ENCODE data around the gene RHOBTB3.

RHOBTB3 gene

DNA sequence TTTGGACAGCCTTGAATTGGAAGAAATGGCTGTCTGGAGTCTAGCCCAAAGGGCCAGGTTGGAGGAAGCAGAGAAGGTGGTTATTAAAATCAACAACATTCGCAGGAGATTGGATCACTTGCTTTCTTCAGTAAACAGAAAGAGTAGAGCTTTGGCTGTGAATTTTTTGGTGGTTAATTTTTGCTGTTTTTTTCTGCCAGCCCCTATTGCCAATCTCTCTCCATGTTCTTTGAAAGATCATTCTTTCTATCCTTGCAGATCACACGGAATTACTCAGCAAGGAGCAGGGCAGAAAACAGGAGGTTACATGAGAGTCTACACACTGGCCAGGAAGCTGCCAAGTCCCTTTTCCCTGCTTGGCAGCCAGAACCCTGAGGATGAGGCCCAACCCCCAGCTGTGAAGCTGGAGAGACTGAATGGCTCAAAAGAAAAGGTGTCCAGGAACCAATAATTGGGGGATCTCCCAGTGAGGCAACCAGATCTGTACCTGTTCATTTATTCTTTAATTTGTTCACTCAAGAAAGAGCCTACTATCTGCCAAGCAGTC is 78.4 kb downstream of the RHOBTB3 start:
- H3K27ac ChIP-seq = peak overlapping the region; percentile 79
- TF ChIP-seq, protein P1, sequence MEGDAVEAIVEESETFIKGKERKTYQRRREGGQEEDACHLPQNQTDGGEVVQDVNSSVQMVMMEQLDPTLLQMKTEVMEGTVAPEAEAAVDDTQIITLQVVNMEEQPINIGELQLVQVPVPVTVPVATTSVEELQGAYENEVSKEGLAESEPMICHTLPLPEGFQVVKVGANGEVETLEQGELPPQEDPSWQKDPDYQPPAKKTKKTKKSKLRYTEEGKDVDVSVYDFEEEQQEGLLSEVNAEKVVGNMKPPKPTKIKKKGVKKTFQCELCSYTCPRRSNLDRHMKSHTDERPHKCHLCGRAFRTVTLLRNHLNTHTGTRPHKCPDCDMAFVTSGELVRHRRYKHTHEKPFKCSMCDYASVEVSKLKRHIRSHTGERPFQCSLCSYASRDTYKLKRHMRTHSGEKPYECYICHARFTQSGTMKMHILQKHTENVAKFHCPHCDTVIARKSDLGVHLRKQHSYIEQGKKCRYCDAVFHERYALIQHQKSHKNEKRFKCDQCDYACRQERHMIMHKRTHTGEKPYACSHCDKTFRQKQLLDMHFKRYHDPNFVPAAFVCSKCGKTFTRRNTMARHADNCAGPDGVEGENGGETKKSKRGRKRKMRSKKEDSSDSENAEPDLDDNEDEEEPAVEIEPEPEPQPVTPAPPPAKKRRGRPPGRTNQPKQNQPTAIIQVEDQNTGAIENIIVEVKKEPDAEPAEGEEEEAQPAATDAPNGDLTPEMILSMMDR (conservative IDR thresholded peaks at IDR 0.05) = no peak

DNA sequence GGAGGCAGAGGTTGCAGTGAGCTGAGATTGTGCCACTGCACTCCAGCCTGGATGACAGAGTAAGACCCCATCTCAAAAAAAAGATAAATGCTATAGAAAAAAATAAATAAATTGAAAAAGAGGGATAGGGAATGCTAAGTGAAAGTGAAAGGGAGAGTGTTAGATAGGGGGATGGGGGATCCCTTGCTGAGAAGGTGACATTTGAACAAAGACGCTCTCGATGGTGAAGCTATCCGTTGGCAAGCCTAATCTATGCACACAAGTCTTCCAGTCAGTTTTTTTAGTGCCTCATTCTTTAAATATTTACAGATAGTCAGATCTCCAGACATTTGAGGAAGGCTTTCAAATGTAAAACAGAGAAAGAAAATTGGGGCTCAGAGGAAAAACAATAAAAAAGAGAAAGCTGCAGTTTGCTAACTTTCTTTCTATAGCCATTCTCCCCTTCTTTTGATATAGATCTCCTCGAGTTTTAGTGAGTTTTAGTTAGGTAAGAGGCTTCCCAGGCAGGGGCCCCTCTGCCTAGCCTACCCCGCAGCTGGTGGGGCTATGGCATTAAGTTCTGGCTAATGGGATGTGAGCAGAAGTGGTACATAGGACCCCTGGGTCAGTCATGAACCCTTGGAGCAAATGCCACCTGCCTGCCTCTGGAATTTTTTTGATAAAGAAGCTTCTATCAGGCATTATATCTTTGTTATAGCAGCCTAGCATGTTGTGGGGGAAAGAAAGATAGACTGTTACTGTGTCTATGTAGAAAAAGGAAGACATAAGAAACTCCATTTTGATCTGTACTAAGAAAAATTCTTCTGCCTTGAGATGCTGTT is 79.4 kb downstream of the RHOBTB3 start:
- peak overlapping the region; percentile 79 for H3K27ac ChIP-seq
- TF ChIP-seq, protein P1 (conservative IDR thresholded peaks at IDR 0.05) = no peak

DNA sequence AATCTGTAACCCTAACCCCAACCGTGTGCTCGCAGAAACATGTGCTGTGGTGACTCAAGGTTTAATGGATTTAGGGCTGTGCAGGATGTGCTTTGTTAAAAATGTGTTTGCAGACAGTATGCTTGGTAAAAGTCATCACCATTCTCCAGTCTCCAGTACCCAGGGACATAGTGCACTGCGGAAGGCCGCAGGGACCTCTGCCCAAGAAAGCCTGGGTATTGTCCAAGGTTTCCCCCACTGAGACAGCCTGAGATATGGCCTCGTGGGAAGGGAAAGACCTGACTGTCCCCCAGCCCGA is 79.9 kb downstream of the RHOBTB3 start:
- H3K27ac ChIP-seq = peak overlapping the region; percentile 79

DNA sequence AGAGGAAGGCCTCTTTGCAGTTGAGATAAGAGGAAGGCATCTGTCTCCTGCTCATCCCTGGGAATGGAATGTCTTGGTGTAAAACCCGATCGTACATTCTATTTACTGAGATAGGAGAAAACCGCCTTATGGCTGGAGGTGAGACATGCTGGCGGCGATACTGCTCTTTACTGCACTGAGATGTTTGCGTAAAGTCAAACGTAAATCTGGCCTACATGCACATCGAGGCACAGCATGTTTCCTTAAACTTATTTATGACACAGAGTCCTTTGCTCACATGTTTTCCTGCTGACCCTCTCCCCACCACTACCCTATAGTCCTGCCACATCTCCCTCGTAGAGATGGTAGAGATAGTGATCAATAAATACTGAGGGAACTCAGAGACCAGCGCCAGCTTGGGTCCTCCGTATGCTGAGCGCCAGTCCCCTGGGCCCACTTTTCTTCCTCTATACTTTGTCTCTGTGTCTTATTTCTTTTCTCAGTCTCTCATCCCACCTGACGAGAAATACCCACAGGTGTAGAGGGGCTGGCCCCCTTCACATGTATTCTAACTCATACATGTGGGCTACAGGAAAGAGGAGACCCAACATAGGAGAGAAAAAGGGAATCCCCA is 80.4 kb downstream of the RHOBTB3 start:
- H3K27ac ChIP-seq = peak overlapping the region; percentile 79

DNA sequence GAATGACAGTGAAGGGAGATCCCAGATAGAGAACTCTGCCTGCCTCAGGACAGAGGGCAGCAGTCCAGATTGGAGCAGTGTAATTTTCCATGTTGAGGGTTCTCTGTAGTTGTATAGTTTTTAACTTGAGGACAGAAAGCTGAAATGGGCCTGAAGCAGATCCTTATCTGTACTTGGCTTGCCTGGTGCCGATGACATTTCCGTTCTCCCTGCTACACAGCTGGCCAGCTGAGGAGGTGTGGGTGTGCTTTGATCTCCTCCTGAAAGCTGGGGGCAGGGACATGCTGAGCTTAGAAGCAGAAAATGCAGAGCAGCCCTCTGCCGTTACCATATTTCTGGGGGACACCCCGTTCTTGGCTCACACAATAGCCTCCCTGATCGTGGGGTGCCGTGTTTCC is 80.9 kb downstream of the RHOBTB3 start:
- peak overlapping the region; percentile 79 for H3K27ac ChIP-seq
- TF ChIP-seq, protein P1 (conservative IDR thresholded peaks at IDR 0.05) = no peak

DNA sequence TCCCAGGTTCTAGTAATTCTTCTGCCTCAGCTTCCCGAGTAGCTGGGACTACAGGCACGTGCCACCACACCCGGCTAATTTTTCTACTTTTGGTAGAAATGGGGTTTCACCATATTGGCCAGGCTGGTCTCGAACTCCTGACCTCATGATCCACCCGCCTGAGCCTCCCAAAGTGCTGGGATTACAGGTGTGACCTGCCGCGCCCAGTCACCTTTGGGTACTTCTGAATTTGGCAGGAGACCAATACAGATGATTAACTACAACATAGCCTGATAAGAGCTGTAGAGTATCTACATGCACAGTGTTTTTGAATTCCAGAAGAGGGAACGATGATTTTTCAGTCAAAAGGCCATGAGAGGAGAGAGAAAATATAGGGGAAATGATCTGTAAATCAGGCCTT is 81.9 kb downstream of the RHOBTB3 start:
- H3K27ac ChIP-seq = peak overlapping the region; percentile 79; the same call in 1 of the 2 replicates

DNA sequence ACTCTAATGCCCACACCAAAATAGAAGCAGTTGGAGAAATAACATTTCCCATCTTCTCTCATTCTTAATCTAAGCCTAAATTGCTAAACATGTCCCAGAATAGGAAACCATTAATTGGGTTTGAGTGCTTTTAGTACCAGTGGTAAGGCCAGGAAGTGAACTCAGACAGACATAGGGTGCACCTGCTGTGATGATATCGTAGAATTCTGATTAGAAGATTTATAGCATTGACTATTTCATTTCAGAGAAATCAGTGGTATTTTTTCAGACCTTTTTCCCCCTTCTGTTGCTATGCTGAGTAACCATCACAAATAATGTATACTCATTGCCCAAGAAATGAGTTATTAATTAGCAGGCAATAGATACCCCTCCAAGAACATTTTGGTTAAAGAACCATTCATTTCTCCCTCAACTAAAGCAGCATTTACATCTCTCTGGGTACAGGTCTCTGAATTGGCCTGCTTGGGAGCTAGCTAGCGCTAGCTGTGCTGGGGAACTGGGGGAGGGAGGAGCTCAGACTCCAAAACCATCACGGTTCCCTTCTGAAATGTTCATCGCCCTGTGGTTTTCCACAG is 84.1 kb downstream of the RHOBTB3 start:
- TF ChIP-seq, protein P1 (conservative IDR thresholded peaks at IDR 0.05) = no peak

DNA sequence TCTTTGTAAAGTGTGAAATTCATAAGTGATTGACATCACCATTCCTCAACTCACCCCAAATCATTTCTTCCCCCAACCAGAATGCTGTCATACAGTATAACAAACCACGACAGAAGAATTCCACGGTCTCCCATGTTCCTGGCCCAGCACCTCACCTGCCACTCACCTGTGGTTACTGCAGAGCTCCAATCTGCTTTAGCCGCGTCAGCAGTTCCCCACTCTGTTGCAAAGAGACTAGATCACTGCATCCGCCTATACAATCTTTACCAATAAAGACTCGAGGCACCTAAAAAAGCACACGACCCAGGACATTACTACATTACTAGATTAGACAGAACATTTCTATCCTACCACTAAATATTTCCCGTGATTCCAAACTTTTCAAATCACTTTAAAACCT is 85.2 kb downstream of the RHOBTB3 start:
- no peak overlapping the region for H3K27ac ChIP-seq
- TF ChIP-seq, protein P1 (conservative IDR thresholded peaks at IDR 0.05) = no peak

More for the DNA sequence above, 84.1 kb downstream of the RHOBTB3 start:
- H3K27ac ChIP-seq = no peak overlapping the region

DNA sequence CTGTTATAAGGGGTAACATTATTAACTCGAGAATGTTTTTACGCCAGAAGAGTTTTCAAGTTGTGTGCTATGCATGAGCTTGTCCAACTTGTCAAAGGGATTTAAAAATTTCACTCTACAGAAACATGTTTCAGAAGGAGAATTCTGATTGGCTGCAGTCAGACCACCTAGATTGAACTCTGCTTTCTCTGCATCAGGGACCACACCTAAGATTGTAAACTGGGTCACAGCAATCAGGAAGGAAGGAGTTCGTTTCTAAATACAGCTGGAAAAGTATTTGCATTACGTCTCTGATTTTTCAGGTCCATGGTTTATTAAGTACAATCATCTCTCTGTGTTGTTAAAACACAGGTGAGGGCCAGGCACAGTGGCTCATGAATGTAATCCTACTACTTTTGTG is 85.6 kb downstream of the RHOBTB3 start:
- no peak overlapping the region for H3K27ac ChIP-seq
- TF ChIP-seq, protein P1 (conservative IDR thresholded peaks at IDR 0.05) = no peak
